Activated T-cell treated with anti-CD3 and anti-CD28 coated beads for 1 hour (primary cell): ENCODE results near the gene EGFR.

Experiments
- DNase-seq: peaks from one replicate; pipeline ENCODE4 v3.0.0-alpha.2; 2020; ENCODE audit warnings: low read depth

Gene EGFR

GRCh38 chr7:55127622-55128081 is 108.8 kb downstream of the EGFR start:
- DNase-seq: no peak

GRCh38 chr7:55128693-55129394 is 110.0 kb downstream of the EGFR start:
- DNase-seq: no peak

- no peak for DNase-seq
These were observed 111.0 kb downstream of the EGFR start for GRCh38 chr7:55129541-55130394.

- DNase-seq: no peak
These were observed 111.8 kb downstream of the EGFR start for GRCh38 chr7:55130395-55131141.

- DNase-seq: no peak
These were observed 112.5 kb downstream of the EGFR start for GRCh38 chr7:55131142-55131929.

GRCh38 chr7:55132550-55132889 is 113.7 kb downstream of the EGFR start:
- DNase-seq: no peak

- DNase-seq: no peak
These were observed 114.2 kb downstream of the EGFR start for GRCh38 chr7:55132890-55133551.

- no peak for DNase-seq
These were observed 115.0 kb downstream of the EGFR start for GRCh38 chr7:55133630-55134358.

GRCh38 chr7:55134359-55134725 is 115.5 kb downstream of the EGFR start:
- DNase-seq: no peak

- DNase-seq: no peak
These were observed 116.0 kb downstream of the EGFR start for GRCh38 chr7:55134786-55135185.

GRCh38 chr7:55135462-55135861 is 116.6 kb downstream of the EGFR start:
- no peak for DNase-seq

- DNase-seq: no peak
These were observed 119.8 kb downstream of the EGFR start for GRCh38 chr7:55138663-55139062.

- DNase-seq: no peak
These were observed 121.6 kb downstream of the EGFR start for GRCh38 chr7:55140221-55140940.

GRCh38 chr7:55140941-55141278 is 122.1 kb downstream of the EGFR start:
- DNase-seq: no peak

GRCh38 chr7:55142919-55143600 is 124.2 kb downstream of the EGFR start:
- DNase-seq: no peak

- no peak for DNase-seq
These were observed 125.8 kb downstream of the EGFR start for GRCh38 chr7:55144333-55145317.

- no peak for DNase-seq
These were observed 126.8 kb downstream of the EGFR start for GRCh38 chr7:55145606-55146005.

GRCh38 chr7:55147101-55147500 is 128.3 kb downstream of the EGFR start:
- no peak for DNase-seq
